H1 (cell line): ENCODE measurements around the gene ZNF385D.

Source experiments
- CREB1 ChIP-seq: IDR thresholded peaks from 2 replicates; pipeline ENCODE4 v1.6.1; 2012; ENCODE audit warnings: inconsistent platforms
- CTCF ChIP-seq, 3 experiments: IDR thresholded peaks; 1 replicate in 2 of 3; 2 replicates in 1 of 3; pipeline versions ENCODE4 v1.5.1 to v1.6.1; 2011; ENCODE audit warnings: low read length in 3 of 3, mild to moderate bottlenecking in 3 of 3, inconsistent platforms in 2 of 3, low read depth in 1 of 3, moderate library complexity in 1 of 3; ENCODE audit not compliant: insufficient read depth in 1 of 3; ENCODE audit errors: control extremely low read depth in 1 of 3
- EP300 ChIP-seq, 2 experiments: IDR thresholded peaks; 1 replicate in 1 of 2; 2 replicates in 1 of 2; pipeline ENCODE4 v1.6.1; 2011 to 2012; ENCODE audit warnings: low read depth in 2 of 2, low read length in 2 of 2, mild to moderate bottlenecking in 2 of 2, borderline replicate concordance in 1 of 2, inconsistent platforms in 1 of 2, moderate library complexity in 1 of 2
- FOSL1 ChIP-seq: IDR thresholded peaks from 2 replicates; pipeline ENCODE4 v1.6.1; 2011; ENCODE audit warnings: mild to moderate bottlenecking, low read depth, low read length, moderate library complexity; ENCODE audit not compliant: insufficient read depth
- GABPA ChIP-seq: IDR thresholded peaks from 2 replicates; pipeline ENCODE4 v1.6.1; 2011; ENCODE audit warnings: mild to moderate bottlenecking, low read length, moderate library complexity, borderline replicate concordance; ENCODE audit not compliant: insufficient read depth
- POLR2AphosphoS5 ChIP-seq: IDR thresholded peaks from 2 replicates; pipeline ENCODE4 v1.6.1; 2011; ENCODE audit warnings: low read depth, low read length
- RXRA ChIP-seq: IDR thresholded peaks from 2 replicates; pipeline ENCODE4 v1.6.1; 2011; ENCODE audit warnings: low read depth, mild to moderate bottlenecking, low read length, moderate library complexity; ENCODE audit not compliant: insufficient read depth
- SP1 ChIP-seq: IDR thresholded peaks from 2 replicates; pipeline ENCODE4 v1.6.1; 2011; ENCODE audit warnings: low read depth, low read length
- TAF1 ChIP-seq: IDR thresholded peaks from 2 replicates; pipeline ENCODE4 v1.6.1; 2011; ENCODE audit warnings: mild to moderate bottlenecking, low read depth, low read length
- TF ChIP-seq, protein P1 (sequence below): IDR thresholded peaks from 2 replicates; pipeline ENCODE4 v1.6.1; 2012; ENCODE audit warnings: inconsistent platforms

- TF ChIP-seq CTCF (IDR thresholded peaks at IDR 0.05; ENCODE audit: control extremely low read depth in 1 of 3, insufficient read depth in 1 of 3, low read depth in 1 of 3, low read length in 3 of 3) (no peak), CREB1 (no peak), RXRA (no peak), GABPA (no peak), SP1 (no peak), EP300 (IDR thresholded peaks at IDR 0.05; ENCODE audit: borderline replicate concordance in 1 of 2, low read depth in 2 of 2, low read length in 2 of 2) (no peak), FOSL1 (no peak), POLR2AphosphoS5 (no peak), TAF1 (no peak)
- TF ChIP-seq, protein P1, sequence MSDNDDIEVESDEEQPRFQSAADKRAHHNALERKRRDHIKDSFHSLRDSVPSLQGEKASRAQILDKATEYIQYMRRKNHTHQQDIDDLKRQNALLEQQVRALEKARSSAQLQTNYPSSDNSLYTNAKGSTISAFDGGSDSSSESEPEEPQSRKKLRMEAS: no peak
Measured at GRCh38 chr3:21390136-21390535, 360.9 kb downstream of the ZNF385D start.
